ENCODE data around the gene DHDH.

DHDH gene

GRCh38 chr19:48961673-48962028 is 28.2 kb downstream of the DHDH start:
- Histone ChIP-seq H4K20me1 (ENCODE audit: insufficient read depth) (no peaks in the 10 kb centered on the region), H3K4me1 (ENCODE audit: low read depth, poor library complexity, severe bottlenecking) (peaks cover 29% of the 10 kb centered on the region), H3K4me2 (no peak overlapping the region), H3K4me3 (IDR thresholded peaks at IDR 0.05; ENCODE audit: insufficient read depth, low read depth, low read length) (no peak overlapping the region), H3K79me2 (ENCODE audit: insufficient read depth, low read depth) (peaks cover 7% of the 10 kb centered on the region), H3K27me3 (ENCODE audit: insufficient read depth, low read depth) (no peaks in the 10 kb centered on the region), H2AFZ (ENCODE audit: low read depth) (no peak overlapping the region), H3K9ac (no peak overlapping the region), H3K36me3 (ENCODE audit: insufficient read depth) (no peaks in the 10 kb centered on the region), H3K27ac (no peak overlapping the region)
- TF ChIP-seq CTCF (conservative IDR thresholded peaks at IDR 0.05; ENCODE audit: low read depth, low read length): no peak

- Histone ChIP-seq H3K4me2 (peak overlapping the region; percentile 24; the same call in 1 of the 2 replicates), H3K27me3 (ENCODE audit: insufficient read depth, low read depth) (no peaks in the 10 kb centered on the region), H3K4me1 (ENCODE audit: low read depth, poor library complexity, severe bottlenecking) (peaks cover 35% of the 10 kb centered on the region), H3K36me3 (ENCODE audit: insufficient read depth) (no peaks in the 10 kb centered on the region), H4K20me1 (ENCODE audit: insufficient read depth) (no peaks in the 10 kb centered on the region), H2AFZ (ENCODE audit: low read depth) (no peak overlapping the region), H3K79me2 (ENCODE audit: insufficient read depth, low read depth) (peaks cover 11% of the 10 kb centered on the region), H3K27ac (no peak overlapping the region), H3K4me3 (IDR thresholded peaks at IDR 0.05; ENCODE audit: insufficient read depth, low read depth, low read length) (no peak overlapping the region), H3K9ac (no peak overlapping the region)
- TF ChIP-seq CTCF (conservative IDR thresholded peaks at IDR 0.05; ENCODE audit: low read depth, low read length): no peak
Measured at GRCh38 chr19:48962029-48962848, 28.7 kb downstream of the DHDH start.

GRCh38 chr19:48962849-48963165 is 29.3 kb downstream of the DHDH start:
- H3K79me2 ChIP-seq (ENCODE audit: insufficient read depth, low read depth): peaks cover 11% of the 10 kb centered on the region
- H3K4me2 ChIP-seq: no peak overlapping the region
- H3K36me3 ChIP-seq (ENCODE audit: insufficient read depth): no peaks in the 10 kb centered on the region
- no peaks in the 10 kb centered on the region for H3K27me3 ChIP-seq (ENCODE audit: insufficient read depth, low read depth)
- H2AFZ ChIP-seq (ENCODE audit: low read depth): no peak overlapping the region
- no peak overlapping the region for H3K27ac ChIP-seq
- TF ChIP-seq CTCF (conservative IDR thresholded peaks at IDR 0.05; ENCODE audit: low read depth, low read length): no peak
- peaks cover 35% of the 10 kb centered on the region for H3K4me1 ChIP-seq (ENCODE audit: low read depth, poor library complexity, severe bottlenecking)
- H3K9ac ChIP-seq: no peak overlapping the region
- H3K4me3 ChIP-seq (IDR thresholded peaks at IDR 0.05; ENCODE audit: insufficient read depth, low read depth, low read length): no peak overlapping the region
- H4K20me1 ChIP-seq (ENCODE audit: insufficient read depth): no peaks in the 10 kb centered on the region

- Histone ChIP-seq H3K4me1 (ENCODE audit: low read depth, poor library complexity, severe bottlenecking) (peaks cover 35% of the 10 kb centered on the region), H3K36me3 (ENCODE audit: insufficient read depth) (no peaks in the 10 kb centered on the region), H3K27ac (no peak overlapping the region), H3K9ac (no peak overlapping the region), H4K20me1 (ENCODE audit: insufficient read depth) (no peaks in the 10 kb centered on the region), H3K27me3 (ENCODE audit: insufficient read depth, low read depth) (no peaks in the 10 kb centered on the region), H3K4me2 (no peak overlapping the region), H3K79me2 (ENCODE audit: insufficient read depth, low read depth) (peaks cover 11% of the 10 kb centered on the region), H3K4me3 (IDR thresholded peaks at IDR 0.05; ENCODE audit: insufficient read depth, low read depth, low read length) (no peak overlapping the region), H2AFZ (ENCODE audit: low read depth) (no peak overlapping the region)
- TF ChIP-seq CTCF (conservative IDR thresholded peaks at IDR 0.05; ENCODE audit: low read depth, low read length): no peak
Measured at GRCh38 chr19:48963371-48964204, 30.1 kb downstream of the DHDH start.
